Common myeloid progenitor, CD34-positive (primary cell): ENCODE results near the gene ARHGAP40.

Experiments used
- CTCF ChIA-PET: fragments of 350-600 bp; sonication (Branson Sonifier 250); formaldehyde crosslinking; loops from one replicate; lab custom pipeline; 2021; ENCODE audit warnings: antibody characterized with exemption; lab: Charles Lee
- POLR2A ChIA-PET: fragments of 350-600 bp; sonication (Branson Sonifier 250); formaldehyde crosslinking; loops from one replicate; lab custom pipeline; 2021; ENCODE audit warnings: antibody characterized with exemption; lab: Charles Lee
- DNase-seq, 3 donors: peaks; one replicate each; pipeline versions ENCODE4 v3.0.0 to v3.0.0-alpha.2; 2013
- H3K27ac ChIP-seq, 2 experiments: 1 replicate in 1 of 2; 2 replicates in 1 of 2; pipeline ENCODE4 v1.7.0; 2013; ENCODE audit warnings: inconsistent platforms in 2 of 2, low read length in 2 of 2, mild to moderate bottlenecking in 2 of 2, low read depth in 1 of 2, moderate library complexity in 1 of 2; ENCODE audit not compliant: severe bottlenecking in 2 of 2, insufficient read depth in 1 of 2, poor library complexity in 1 of 2
- H3K27me3 ChIP-seq, 5 experiments: replicated peaks in 2 of 5; 1 replicate in 3 of 5; 2 replicates in 2 of 5; pipeline versions ENCODE4 v1.6.1 to v1.7.0; 2013; ENCODE audit warnings: low read length in 4 of 5, mild to moderate bottlenecking in 2 of 5, moderate library complexity in 2 of 5, inconsistent platforms in 1 of 5; ENCODE audit not compliant: insufficient read depth in 5 of 5, control insufficient read depth in 4 of 5
- H3K36me3 ChIP-seq, 4 experiments: 1 replicate in 2 of 4; 2 replicates in 2 of 4; pipeline versions ENCODE4 v1.6.1 to v1.7.0; 2013; ENCODE audit warnings: low read length in 3 of 4, control low read depth in 1 of 4, mild to moderate bottlenecking in 1 of 4; ENCODE audit not compliant: control insufficient read depth in 4 of 4, insufficient read depth in 4 of 4
- H3K4me1 ChIP-seq, 4 experiments: 1 replicate in 3 of 4; 2 replicates in 1 of 4; pipeline versions ENCODE4 v1.6.1 to v1.7.1; 2013; ENCODE audit warnings: low read length in 3 of 4, mild to moderate bottlenecking in 3 of 4, control low read depth in 1 of 4, inconsistent platforms in 1 of 4, moderate library complexity in 1 of 4; ENCODE audit not compliant: control insufficient read depth in 4 of 4, insufficient read depth in 4 of 4; ENCODE audit errors: control extremely low read depth in 1 of 4
- H3K4me3 ChIP-seq, 7 experiments: 1 replicate in 4 of 7; 2 replicates in 3 of 7; pipeline versions ENCODE4 v1.5.1 to v1.7.0; 2013; ENCODE audit warnings: mild to moderate bottlenecking in 7 of 7, low read length in 6 of 7, moderate library complexity in 6 of 7, inconsistent platforms in 2 of 7, low read depth in 2 of 7, control low read depth in 1 of 7; ENCODE audit not compliant: insufficient read depth in 4 of 7, control insufficient read depth in 1 of 7; ENCODE audit errors: extremely low read depth in 1 of 7
- H3K9me3 ChIP-seq, 5 experiments: 1 replicate in 4 of 5; 2 replicates in 1 of 5; pipeline versions ENCODE4 v1.6.1 to v1.7.1; 2013; ENCODE audit warnings: low read length in 4 of 5, mild to moderate bottlenecking in 2 of 5, inconsistent platforms in 1 of 5, low read depth in 1 of 5, moderate library complexity in 1 of 5; ENCODE audit not compliant: control insufficient read depth in 4 of 5, insufficient read depth in 2 of 5; ENCODE audit errors: control extremely low read depth in 1 of 5
- WGBS: methylation state at CpG from one replicate; pipeline ENCODE4 v1.1.5; 2013; ENCODE audit not compliant: insufficient coverage; 5-methylcytosine and 5-hydroxymethylcytosine counted together

ARHGAP40 gene

DNA sequence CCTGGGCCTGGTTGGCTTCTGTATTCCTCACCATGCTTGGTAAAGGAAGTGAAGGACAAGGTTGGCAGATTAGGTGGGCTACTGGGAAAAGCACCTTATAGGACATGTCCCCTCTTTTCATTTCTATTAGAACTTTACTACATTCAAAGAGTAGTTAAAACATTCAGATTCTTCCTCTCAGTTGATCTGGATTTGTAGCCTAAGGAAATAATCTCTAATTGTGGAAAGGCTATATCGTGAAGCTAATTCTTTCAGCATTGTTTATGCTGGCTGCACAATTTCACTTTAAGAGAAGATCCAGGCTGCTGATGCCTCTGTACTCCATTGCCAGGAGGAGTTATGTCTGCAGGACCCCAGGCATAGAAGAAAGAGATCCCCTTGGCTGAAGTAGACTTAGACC lies 58.8 kb downstream of the ARHGAP40 start:
- 90% methylated on average over 1 of the region's 1 CpG for WGBS
- CTCF ChIA-PET = interaction anchor here (0.8 to 2.9 kb wide), 8 partner anchors 10 to 92 kb away, joined by 3 to 15 read pairs (median 4); no protein-coding TSS in a partner anchor
- H3K9me3 ChIP-seq = peaks cover 0 to 5% (median 0%) of the 10 kb centered on the region in 5 experiments

DNA sequence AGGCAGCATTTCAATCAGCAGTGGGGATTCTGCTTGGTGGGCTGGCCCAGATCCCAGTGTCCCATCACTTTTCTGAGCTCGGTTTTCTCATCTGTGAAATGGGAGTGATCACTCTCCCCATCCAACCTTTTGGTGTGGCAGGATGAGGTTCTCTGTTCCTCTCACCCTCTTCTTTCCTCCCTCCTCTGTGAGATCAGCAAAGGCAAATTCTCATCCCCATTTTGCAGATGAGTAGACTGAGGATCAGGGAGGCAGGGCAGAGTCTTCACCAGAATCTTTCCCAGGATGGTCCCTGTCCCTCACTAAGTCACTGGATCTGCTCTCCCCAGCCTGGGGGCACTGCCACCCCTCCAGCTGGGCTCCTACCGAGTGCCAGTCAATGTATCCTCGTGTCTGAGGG lies 62.1 kb downstream of the ARHGAP40 start:
- no peak overlapping the region for H3K4me3 ChIP-seq
- no peak for DNase-seq
- H3K27ac ChIP-seq = no peak overlapping the region
- WGBS = 93% methylated on average over 3 of the region's 3 CpGs
- ChIA-PET CTCF (no interaction called here), POLR2A (no interaction called here)
- no peaks in the 10 kb centered on the region for H3K36me3 ChIP-seq
- peaks cover 0 to 5% (median 0%) of the 10 kb centered on the region in 5 experiments for H3K9me3 ChIP-seq
- H3K4me1 ChIP-seq = no peaks in the 10 kb centered on the region
- peaks cover 0 to 45% (median 13%) of the 10 kb centered on the region in 5 experiments for H3K27me3 ChIP-seq

More for the DNA sequence above, 58.8 kb downstream of the ARHGAP40 start:
- no peak overlapping the region for H3K27ac ChIP-seq
- POLR2A ChIA-PET = no interaction called here
- no peak overlapping the region for H3K4me3 ChIP-seq
- no peak for DNase-seq
- H3K36me3 ChIP-seq = no peaks in the 10 kb centered on the region
- H3K4me1 ChIP-seq = no peaks in the 10 kb centered on the region
- peaks cover 0 to 58% (median 5%) of the 10 kb centered on the region in 5 experiments for H3K27me3 ChIP-seq

DNA sequence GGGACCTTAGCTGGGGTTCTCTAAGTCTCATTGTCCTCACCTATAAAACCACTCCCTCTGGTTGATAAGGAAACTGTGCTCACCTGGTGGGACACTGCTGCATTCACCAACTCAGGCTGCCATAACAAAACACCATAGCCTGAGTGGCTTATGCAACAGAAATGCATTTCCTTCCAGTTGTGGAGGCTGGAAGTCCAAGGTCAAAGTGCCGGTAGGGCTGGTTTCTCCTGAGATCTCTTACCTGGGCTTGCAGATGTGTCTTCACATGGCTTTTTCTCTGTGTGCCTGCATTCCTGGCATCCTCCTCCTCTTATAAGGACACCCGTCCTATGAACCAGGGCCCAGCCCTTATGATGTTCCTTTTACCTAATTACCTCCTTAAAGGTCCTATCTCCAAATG lies 62.7 kb downstream of the ARHGAP40 start:
- H3K27ac ChIP-seq = no peak overlapping the region
- no peaks in the 10 kb centered on the region for H3K4me1 ChIP-seq
- DNase-seq = no peak
- POLR2A ChIA-PET = no interaction called here
- CTCF ChIA-PET = no interaction called here
- peaks cover 0 to 41% (median 10%) of the 10 kb centered on the region in 5 experiments for H3K27me3 ChIP-seq
- no peak overlapping the region for H3K4me3 ChIP-seq
- WGBS = 100% methylated on average over 1 of the region's 2 CpGs
- peaks cover 0 to 5% (median 0%) of the 10 kb centered on the region in 5 experiments for H3K9me3 ChIP-seq
- no peaks in the 10 kb centered on the region for H3K36me3 ChIP-seq

GRCh38 chr20:38665094-38665493 lies 63.5 kb downstream of the ARHGAP40 start:
- POLR2A ChIA-PET = no interaction called here
- Histone ChIP-seq H3K27me3 (peaks cover 0 to 44% (median 10%) of the 10 kb centered on the region in 5 experiments), H3K4me3 (no peak overlapping the region), H3K9me3 (peaks cover 0 to 5% (median 0%) of the 10 kb centered on the region in 5 experiments), H3K27ac (no peak overlapping the region), H3K36me3 (no peaks in the 10 kb centered on the region), H3K4me1 (no peaks in the 10 kb centered on the region)
- CTCF ChIA-PET = interaction anchor here (1.0 to 1.2 kb wide), 2 partner anchors 11 to 86 kb away, joined by 3 to 4 read pairs; no protein-coding TSS in a partner anchor
- 90% methylated on average over 3 of the region's 3 CpGs for WGBS
- peak in 2 of 3 donors; percentile 41 to 61 for DNase-seq

DNA sequence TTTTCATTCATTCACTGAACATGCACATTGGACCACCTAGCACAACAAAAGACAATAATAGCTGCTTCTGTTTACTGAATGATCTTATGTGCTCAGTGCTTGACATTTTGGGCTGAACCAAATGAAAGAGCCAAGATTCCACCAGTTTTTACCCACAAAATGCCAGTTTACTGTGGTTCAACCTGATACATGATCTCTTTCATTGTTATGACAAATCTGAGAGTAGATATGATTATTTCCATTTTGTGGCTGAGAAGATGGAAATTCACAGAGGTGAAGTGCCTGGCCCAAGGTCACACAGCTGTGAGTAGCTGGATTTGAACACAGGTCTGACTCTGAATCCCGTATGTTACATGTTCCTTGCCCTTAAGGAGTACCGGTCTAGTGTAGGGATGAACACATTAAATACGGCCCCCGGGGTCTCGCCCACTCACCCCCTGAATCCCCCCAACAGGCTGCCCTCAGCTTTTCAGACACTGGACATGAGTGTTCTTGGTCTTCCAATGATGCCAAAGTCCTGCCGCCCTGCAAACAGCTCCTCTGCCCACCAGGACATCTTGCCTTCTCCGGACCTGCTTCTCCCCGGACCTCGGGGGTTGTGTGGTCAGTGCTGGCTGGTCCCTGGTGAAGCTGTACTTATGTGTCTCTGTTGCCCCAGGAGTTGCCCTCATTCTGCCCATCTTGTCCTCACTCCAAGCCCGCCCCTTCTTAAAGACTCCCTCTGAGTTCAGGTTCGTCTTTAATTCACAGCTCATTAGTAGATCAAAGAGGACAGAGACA lies 64.1 kb downstream of the ARHGAP40 start:
- ChIA-PET CTCF (interaction anchor here (1.0 to 1.2 kb wide), 2 partner anchors 11 to 85 kb away, joined by 3 to 4 read pairs; no protein-coding TSS in a partner anchor), POLR2A (no interaction called here)
- WGBS = 91% methylated on average over 7 of the region's 11 CpGs
- peak in 2 of 3 donors; percentile 14 to 31 for DNase-seq
- Histone ChIP-seq H3K4me1 (no peaks in the 10 kb centered on the region), H3K27ac (no peak overlapping the region), H3K9me3 (peaks cover 0 to 5% (median 0%) of the 10 kb centered on the region in 5 experiments), H3K4me3 (no peak overlapping the region), H3K27me3 (peaks cover 0 to 43% (median 9%) of the 10 kb centered on the region in 5 experiments), H3K36me3 (no peaks in the 10 kb centered on the region)

GRCh38 chr20:38667417-38667956 lies 65.9 kb downstream of the ARHGAP40 start:
- Histone ChIP-seq H3K36me3 (no peaks in the 10 kb centered on the region), H3K27me3 (peaks cover 3 to 60% (median 12%) of the 10 kb centered on the region in 5 experiments), H3K4me1 (no peaks in the 10 kb centered on the region), H3K9me3 (peaks cover 0 to 5% (median 0%) of the 10 kb centered on the region in 5 experiments), H3K4me3 (no peak overlapping the region), H3K27ac (no peak overlapping the region)
- no peak for DNase-seq
- ChIA-PET CTCF (interaction anchor here (1.6 to 2.6 kb wide), 2 partner anchors 8 to 60 kb away, joined by 4 to 11 read pairs; no protein-coding TSS in a partner anchor), POLR2A (no interaction called here)
- WGBS = 94% methylated on average over 2 of the region's 6 CpGs
